NCI-H2196 treated with DMSO at 0.1 percent for 48 hours (cell line): ENCODE data around the gene AP5Z1.
"Not testable (repeated sequence)": the region's sequence is repeated elsewhere in the genome, so short reads cannot be mapped to it uniquely, and the experiment has no call there.

Source experiments
- DNase-seq: peaks from one replicate; lab custom pipeline; 2025; ENCODE audit not compliant: unreplicated experiment; lab: John Stamatoyannopoulos, UW

AP5Z1 gene

DNA sequence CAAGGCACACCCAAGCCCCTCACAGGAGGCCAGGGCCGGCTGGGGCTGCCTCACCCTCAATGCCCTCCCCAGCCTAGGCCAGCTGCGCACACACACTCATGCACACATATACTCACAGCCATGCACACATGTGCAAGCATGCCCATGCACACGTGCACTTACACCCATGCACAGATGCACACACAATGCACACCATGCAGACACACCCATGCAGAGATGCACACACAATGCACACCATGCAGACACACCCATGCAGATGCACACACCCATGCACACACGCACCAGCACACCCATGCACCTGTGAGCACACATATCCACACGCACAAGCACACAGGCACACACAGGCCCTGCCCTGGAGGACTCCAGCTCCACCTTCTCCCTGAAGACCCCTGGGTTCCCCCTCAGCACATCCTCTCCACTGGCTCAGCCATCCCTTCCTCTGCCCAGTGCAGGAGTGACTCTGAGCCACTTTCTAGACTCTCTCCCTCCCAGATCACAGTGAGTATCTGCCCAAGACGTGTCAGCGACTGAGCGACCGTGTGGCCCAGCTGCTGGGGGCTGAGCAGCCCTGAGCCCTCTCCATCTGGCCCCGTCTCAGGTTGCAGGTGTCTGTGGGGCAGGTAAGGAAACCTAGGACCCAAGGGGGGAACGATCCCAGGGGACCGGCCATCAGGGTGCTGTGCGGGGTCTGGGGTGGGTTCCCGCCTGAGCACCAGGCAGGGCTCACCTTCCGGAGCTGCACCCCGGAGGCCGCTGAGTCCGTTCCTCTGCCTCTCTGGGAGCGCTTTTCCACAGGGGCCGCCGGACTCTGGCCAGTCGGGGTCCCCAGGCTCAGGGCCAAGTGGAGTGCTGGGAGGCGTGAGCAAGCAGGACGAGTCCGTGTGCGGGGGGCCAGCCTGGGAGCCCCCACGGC lies 25.8 kb downstream of the AP5Z1 start:
- no peak for DNase-seq

DNA sequence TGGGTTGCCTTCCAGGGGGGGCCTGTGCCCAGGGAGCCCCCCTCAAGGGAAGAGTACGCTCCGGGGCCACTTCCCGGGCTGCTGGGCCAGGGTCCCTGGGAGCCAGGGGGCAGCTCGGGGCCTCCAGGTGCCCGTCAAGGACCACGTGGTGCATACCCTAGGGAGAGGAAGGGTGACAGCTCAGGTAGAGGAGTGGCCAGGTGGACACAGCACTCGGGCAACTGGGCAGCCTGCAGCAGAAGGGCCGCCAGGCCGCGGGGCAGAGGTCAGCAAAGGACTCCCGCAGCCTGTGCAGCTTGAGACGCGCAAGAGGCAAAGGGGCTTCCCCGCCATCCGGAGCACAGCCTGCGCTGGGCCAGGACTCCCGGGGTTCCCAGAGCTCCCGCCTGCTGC lies 26.4 kb downstream of the AP5Z1 start:
- DNase-seq = no peak

GRCh38 chr7:4802577-4802976 lies 27.2 kb downstream of the AP5Z1 start:
- DNase-seq = not testable (repeated sequence)

GRCh38 chr7:4803397-4804241 lies 28.2 kb downstream of the AP5Z1 start:
- no peak for DNase-seq

DNA sequence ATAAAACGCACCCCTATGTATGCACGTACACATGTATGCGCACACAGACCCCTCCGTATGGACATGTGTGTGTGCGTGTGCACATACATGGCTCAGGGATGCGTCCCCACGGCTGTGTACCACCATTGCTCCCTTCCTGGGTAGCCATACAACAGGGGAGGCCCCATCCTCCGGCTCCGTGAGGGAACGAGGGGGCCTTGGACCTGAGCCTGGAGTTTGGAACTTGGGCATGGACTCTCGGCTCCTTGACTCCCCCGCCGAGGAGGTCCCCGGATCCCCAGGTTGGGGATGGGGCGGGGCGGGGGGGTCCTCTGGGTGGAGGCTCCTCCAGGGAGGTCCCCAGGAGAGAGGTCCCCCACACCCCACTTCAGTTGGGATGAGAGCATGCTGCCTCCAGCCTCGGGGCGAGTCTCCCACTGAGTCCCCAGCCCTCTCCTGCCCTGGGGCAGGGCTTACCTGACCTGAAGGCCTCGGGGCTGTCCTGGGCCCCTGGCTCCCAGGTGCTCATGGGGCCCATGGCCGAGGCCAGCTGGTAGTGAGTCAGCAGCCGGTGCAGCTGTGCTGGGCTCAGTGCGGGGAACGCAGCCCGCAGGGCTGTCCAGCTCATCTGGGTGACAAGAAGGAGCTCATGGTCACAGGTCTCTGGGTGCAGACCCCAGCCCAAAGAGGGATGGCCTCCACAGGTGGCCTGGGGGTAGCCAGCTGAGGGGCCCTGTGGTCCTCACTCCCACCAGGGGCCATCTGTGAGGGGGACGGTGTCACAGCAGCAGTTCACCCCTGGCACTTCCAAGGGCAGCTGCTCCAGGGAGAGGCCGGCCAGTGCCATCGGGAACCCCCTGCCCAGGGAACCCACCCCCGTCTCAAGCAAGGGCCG lies 29.9 kb downstream of the AP5Z1 start:
- no peak for DNase-seq

- no peak for DNase-seq
Measured at GRCh38 chr7:4805984-4806300, 30.5 kb downstream of the AP5Z1 start.

- no peak for DNase-seq
Measured at GRCh38 chr7:4806983-4807597, 31.7 kb downstream of the AP5Z1 start.

DNA sequence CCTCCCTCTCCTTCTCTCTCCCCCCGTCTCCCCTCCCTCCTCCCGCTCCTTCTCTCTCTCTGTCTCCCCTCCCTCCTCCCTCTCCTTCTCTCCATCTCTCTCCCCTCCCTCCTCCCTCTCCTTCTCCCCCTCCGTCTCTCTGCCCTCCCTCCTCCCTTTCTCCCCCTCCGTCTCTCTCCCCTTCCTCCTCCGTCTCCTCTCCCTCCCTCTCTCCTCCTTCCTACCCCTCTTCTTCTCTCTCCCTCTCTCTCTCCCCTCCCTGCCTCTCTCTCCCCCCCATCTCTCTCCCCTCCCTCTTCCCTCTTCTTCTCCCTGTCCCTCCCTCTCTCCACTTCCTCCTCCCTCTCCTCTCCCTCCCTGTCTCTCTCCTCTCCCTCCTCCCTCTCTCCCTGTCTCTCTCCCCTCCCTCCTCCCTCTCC lies 32.2 kb downstream of the AP5Z1 start:
- no peak for DNase-seq

DNA sequence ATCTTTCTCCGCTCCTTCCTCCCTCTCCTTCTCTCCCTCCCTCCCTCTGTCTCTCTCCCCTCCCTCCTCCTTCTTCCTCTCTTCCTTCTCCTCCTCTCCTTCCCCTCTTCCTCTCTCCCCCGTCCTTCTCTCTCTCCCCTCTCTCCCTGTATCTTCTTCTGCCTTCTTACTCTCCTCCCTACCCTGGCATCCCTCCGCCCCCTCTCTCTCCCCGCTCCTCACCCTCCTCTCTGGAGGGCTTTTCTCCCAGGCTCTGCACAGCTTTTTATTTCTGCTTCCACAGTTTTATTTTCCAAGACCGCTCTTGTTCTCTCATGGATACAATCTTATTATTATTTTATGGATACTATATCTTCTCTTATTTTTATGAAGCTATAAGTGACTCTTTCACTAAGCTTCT lies 32.6 kb downstream of the AP5Z1 start:
- DNase-seq = no peak

GRCh38 chr7:4808565-4808964 lies 33.1 kb downstream of the AP5Z1 start:
- no peak for DNase-seq

- no peak for DNase-seq
Measured at GRCh38 chr7:4809091-4809591, 33.7 kb downstream of the AP5Z1 start.

DNA sequence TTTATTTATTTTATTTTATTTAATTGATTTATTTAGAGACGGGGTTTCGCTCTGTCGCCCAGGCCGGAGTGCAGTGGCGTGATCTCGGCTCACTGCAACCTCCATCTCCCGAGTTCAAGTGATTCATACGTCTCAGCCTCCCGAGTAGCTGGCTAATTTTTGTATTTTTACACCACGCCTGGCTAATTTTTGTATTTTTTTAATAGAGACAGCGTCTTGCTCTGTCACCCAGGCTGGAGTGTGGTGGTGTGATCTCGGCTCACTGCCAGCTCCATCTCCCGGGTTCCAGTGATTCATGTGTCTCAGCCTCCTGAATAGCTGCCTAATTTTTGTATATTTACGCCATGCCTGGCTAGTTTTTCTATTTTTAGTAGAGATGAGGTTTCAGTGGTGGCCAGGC lies 34.2 kb downstream of the AP5Z1 start:
- DNase-seq = no peak

GRCh38 chr7:4814433-4814832 lies 39.0 kb downstream of the AP5Z1 start:
- no peak for DNase-seq

DNA sequence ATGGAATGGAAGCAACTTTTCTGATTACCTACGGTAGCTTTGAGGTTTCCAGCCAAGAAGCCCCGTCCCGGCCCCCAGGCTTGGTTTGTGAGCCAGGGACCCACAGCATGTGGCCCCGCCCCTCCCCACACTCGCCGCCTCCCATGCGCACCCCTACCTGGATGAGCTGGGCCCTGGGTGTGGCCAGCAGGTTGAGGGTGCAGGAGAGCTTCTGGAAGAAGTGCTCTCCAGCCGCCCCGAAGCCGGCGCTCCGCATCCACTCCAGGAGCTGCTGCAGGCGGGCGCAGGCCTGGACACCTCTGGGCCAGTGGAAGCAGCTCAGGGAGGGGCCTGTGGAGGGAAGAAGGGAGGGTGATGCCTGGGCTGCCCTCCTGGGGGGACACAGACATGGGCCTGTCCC lies 39.7 kb downstream of the AP5Z1 start:
- DNase-seq = no peak

GRCh38 chr7:4815609-4816418 lies 40.4 kb downstream of the AP5Z1 start:
- no peak for DNase-seq

GRCh38 chr7:4816419-4817080 lies 41.1 kb downstream of the AP5Z1 start:
- no peak for DNase-seq

GRCh38 chr7:4817178-4817901 lies 41.9 kb downstream of the AP5Z1 start:
- DNase-seq = no peak

DNA sequence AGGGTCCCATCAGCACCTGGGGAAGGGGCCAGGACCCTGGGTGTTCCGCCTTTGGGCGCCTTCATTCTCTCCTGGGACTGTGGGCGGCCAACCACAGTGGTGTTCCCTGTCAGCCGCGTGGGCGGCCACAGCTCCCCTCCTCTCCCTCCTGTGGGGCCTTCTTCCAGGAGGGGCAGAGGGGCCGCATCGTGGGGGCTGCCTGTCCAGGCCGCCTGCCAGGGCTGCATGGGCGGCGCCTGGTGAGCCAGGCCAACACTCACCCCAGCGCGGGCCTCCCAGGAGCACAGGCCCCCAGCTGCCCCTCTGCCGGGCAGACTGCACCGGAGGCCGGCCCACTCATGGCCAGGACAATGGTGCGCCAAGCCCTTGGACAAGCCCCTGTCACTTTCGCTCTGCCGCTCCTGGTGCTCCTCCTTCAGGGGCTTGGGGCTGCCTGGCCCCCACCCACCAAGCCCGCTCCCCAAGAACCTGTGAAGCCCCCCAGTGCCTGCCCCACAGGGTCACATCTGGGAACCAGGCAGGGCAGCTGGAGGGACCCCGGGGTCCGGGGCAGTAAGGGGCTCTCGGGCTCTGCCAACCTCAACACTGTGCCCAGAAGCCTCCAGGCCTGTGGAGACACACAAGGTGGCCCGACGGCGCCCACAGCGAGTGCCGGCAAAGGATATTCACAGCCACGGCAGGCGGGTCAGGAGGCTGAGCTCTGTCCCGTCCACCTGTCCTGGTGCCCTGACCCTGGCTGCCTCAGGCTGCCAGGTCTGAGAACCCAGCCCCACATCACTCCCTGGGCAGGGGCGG lies 42.8 kb downstream of the AP5Z1 start:
- DNase-seq = no peak
